Medulla oblongata (tissue), 1 donor: ENCODE measurements around the gene MEF2C.

Experiments used
- DNase-seq: peaks from one replicate; pipeline ENCODE4 v3.0.0-alpha.2; 2015; ENCODE audit errors: extremely low spot score

The MEF2C gene

GRCh38 chr5:88674356-88675167, 208.4 kb downstream of the MEF2C start:
- peak; percentile 70 for DNase-seq

- peak; percentile 96 for DNase-seq
These were observed 209.5 kb downstream of the MEF2C start for GRCh38 chr5:88673253-88674105.

DNA sequence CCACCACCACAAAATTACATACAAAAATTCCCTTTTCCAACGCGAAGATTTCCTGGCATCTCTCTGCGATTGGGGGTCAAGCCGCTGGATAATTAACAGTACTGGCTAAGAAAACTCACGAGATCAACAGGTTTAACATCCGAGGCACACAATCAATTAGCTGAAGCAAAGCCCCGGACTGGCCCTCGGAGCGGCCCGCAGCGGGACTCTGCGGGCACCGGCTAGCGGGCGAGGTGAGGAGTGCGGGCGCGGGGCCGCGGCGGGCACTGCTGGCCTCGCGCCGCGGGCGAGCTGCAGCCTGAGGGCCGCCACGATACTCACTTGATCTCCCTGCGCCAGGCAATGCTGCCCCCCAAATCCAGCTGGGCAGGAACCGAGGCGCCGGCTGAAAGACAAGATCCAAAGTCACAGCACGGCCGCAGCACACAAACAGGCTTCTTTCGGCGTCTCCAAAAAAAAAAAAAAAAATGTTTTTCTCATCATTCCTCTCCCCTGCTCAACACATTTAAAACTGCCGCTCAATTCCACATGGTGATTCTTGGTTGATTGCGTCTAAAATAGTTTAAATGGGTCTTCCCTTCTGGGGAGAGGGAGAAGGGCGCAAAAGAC, 210.2 kb downstream of the MEF2C start:
- DNase-seq, result no peak

- DNase-seq, result peak; percentile 58
These were observed 211.2 kb downstream of the MEF2C start for GRCh38 chr5:88671505-88672499.

- no peak for DNase-seq
These were observed 211.9 kb downstream of the MEF2C start for GRCh38 chr5:88671106-88671504.

GRCh38 chr5:88670461-88670860, 212.5 kb downstream of the MEF2C start:
- no peak for DNase-seq

- no peak for DNase-seq
These were observed 213.5 kb downstream of the MEF2C start for GRCh38 chr5:88669371-88670050.

GRCh38 chr5:88667496-88668201, 215.3 kb downstream of the MEF2C start:
- no peak for DNase-seq
